GM23338 (cell line): ENCODE results near the gene UBE2C.

Experiments
- CREB1 ChIP-seq: fragments of 250-450 bp; sonication (Bioruptor Pico); IDR thresholded peaks from 2 replicates; pipeline ENCODE4 v1.5.0; 2020; ENCODE audit warnings: low read depth, mild to moderate bottlenecking, moderate library complexity
- EZH2 ChIP-seq: fragments of 200-600 bp; sonication (generic); IDR thresholded peaks from one replicate; pipeline ENCODE4 v1.8.0; 2017; ENCODE audit warnings: antibody characterized with exemption, mild to moderate bottlenecking, low read depth; ENCODE audit not compliant: unreplicated experiment
- EZH2phosphoT487 ChIP-seq: fragments of 200-600 bp; sonication (generic); IDR thresholded peaks from one replicate; pipeline ENCODE4 v1.8.1; 2018; ENCODE audit warnings: antibody characterized with exemption; ENCODE audit not compliant: unreplicated experiment
- JUNB ChIP-seq: IDR thresholded peaks from one replicate; pipeline ENCODE4 v1.6.1; 2016; ENCODE audit warnings: antibody characterized with exemption; ENCODE audit not compliant: unreplicated experiment
- POLR2AphosphoS5 ChIP-seq: IDR thresholded peaks from 2 replicates; pipeline ENCODE4 v1.6.1; 2016; ENCODE audit warnings: antibody characterized with exemption, low read depth
- ZNF114 ChIP-seq: fragments of 250-450 bp; sonication (Bioruptor Pico); IDR thresholded peaks from 2 replicates; pipeline ENCODE4 v1.5.0; 2020; ENCODE audit warnings: mild to moderate bottlenecking, moderate library complexity
- TF ChIP-seq, protein P1 (sequence below): IDR thresholded peaks from one replicate; pipeline ENCODE4 v1.6.1; 2018; ENCODE audit warnings: antibody characterized with exemption; ENCODE audit not compliant: unreplicated experiment
- TF ChIP-seq, protein P2 (sequence below), 2 experiments: fragments of 200-600 bp in 1 of 2; sonication (generic) in 1 of 2; conservative IDR thresholded peaks; 2 replicates each; pipeline versions ENCODE4 v1.5.1 to v1.6.1; 2016 to 2017; ENCODE audit warnings: antibody characterized with exemption in 2 of 2, low read depth in 2 of 2, mild to moderate bottlenecking in 2 of 2, moderate library complexity in 1 of 2

DNA sequence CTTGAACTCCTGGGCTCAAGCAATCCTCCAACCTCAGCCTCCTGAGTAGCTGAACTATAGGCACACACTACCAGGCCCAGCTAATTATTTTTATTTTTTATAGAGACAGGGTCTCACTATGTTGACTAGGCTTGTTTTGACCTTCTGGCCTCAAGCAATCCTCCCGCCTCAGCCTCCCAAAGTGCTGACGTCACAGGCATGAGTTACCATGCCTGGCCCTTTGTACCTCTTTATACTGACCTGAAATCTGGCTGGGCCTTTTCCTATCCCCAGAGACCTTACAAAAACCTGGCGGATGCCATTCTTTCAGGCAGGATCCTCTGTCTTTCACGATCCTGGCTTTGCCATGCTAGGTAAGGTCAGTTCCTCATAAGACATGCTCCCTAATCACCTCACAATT, 32.3 kb upstream of the UBE2C start:
- no peak for TF ChIP-seq EZH2
- TF ChIP-seq POLR2AphosphoS5, result no peak
- TF ChIP-seq, protein P1, sequence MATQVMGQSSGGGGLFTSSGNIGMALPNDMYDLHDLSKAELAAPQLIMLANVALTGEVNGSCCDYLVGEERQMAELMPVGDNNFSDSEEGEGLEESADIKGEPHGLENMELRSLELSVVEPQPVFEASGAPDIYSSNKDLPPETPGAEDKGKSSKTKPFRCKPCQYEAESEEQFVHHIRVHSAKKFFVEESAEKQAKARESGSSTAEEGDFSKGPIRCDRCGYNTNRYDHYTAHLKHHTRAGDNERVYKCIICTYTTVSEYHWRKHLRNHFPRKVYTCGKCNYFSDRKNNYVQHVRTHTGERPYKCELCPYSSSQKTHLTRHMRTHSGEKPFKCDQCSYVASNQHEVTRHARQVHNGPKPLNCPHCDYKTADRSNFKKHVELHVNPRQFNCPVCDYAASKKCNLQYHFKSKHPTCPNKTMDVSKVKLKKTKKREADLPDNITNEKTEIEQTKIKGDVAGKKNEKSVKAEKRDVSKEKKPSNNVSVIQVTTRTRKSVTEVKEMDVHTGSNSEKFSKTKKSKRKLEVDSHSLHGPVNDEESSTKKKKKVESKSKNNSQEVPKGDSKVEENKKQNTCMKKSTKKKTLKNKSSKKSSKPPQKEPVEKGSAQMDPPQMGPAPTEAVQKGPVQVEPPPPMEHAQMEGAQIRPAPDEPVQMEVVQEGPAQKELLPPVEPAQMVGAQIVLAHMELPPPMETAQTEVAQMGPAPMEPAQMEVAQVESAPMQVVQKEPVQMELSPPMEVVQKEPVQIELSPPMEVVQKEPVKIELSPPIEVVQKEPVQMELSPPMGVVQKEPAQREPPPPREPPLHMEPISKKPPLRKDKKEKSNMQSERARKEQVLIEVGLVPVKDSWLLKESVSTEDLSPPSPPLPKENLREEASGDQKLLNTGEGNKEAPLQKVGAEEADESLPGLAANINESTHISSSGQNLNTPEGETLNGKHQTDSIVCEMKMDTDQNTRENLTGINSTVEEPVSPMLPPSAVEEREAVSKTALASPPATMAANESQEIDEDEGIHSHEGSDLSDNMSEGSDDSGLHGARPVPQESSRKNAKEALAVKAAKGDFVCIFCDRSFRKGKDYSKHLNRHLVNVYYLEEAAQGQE, result no peak
- TF ChIP-seq, protein P2, sequence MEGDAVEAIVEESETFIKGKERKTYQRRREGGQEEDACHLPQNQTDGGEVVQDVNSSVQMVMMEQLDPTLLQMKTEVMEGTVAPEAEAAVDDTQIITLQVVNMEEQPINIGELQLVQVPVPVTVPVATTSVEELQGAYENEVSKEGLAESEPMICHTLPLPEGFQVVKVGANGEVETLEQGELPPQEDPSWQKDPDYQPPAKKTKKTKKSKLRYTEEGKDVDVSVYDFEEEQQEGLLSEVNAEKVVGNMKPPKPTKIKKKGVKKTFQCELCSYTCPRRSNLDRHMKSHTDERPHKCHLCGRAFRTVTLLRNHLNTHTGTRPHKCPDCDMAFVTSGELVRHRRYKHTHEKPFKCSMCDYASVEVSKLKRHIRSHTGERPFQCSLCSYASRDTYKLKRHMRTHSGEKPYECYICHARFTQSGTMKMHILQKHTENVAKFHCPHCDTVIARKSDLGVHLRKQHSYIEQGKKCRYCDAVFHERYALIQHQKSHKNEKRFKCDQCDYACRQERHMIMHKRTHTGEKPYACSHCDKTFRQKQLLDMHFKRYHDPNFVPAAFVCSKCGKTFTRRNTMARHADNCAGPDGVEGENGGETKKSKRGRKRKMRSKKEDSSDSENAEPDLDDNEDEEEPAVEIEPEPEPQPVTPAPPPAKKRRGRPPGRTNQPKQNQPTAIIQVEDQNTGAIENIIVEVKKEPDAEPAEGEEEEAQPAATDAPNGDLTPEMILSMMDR (conservative IDR thresholded peaks at IDR 0.05; ENCODE audit: low read depth in 2 of 2), result no peak
- TF ChIP-seq EZH2phosphoT487, result no peak
- no peak for TF ChIP-seq JUNB
- no peak for TF ChIP-seq CREB1 (CRISPR knock-in tag)
- no peak for TF ChIP-seq ZNF114 (CRISPR knock-in tag)
